ENCODE measurements around the gene IRX3.

DNA sequence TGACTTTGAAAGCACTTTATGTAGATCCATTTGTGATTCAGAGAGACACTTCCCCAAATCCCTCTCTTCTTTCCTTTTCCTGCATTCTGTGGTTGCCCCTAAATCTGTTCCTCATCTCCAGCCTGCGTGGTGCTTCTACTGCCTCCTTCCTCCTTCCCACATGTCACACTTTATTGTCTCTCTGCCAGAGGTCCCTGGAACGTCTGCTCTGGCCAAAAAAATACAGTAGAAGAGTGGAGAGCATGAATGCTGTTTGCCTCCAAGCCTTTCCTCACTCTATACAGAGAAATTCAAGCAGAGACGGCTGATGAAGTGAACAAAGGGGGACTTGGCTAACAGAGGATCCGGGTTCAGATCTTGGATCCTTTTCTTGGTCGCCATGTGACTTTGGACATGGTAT, 22.8 kb upstream of the IRX3 start:
- TF ChIP-seq CTCF (IDR thresholded peaks at IDR 0.05; ENCODE audit: control extremely low read depth in 1 of 3, insufficient read depth in 1 of 3, low read depth in 1 of 3, low read length in 3 of 3) (no peak), TAF1 (IDR thresholded peaks at IDR 0.05; ENCODE audit: low read depth, low read length) (no peak)

Data from H1 (cell line).